ENCODE measurements around the gene LY86.

LY86 gene

GRCh38 chr6:6619021-6619794 lies 30.7 kb downstream of the LY86 start:
- H3K4me2 ChIP-seq (ENCODE audit: low read length): no peak overlapping the region

GRCh38 chr6:6620766-6621425 lies 32.4 kb downstream of the LY86 start:
- no peaks in the 10 kb centered on the region for H4K20me1 ChIP-seq (ENCODE audit: insufficient read depth, low read length)
- no peaks in the 10 kb centered on the region for H3K4me1 ChIP-seq (ENCODE audit: low read length)
- H3K4me2 ChIP-seq (ENCODE audit: low read length): no peak overlapping the region
- H3K79me2 ChIP-seq (ENCODE audit: low read length): no peaks in the 10 kb centered on the region
- TF ChIP-seq CTCF (IDR thresholded peaks at IDR 0.05; ENCODE audit: low read depth, low read length) (no peak), EZH2phosphoT487 (IDR thresholded peaks at IDR 0.05; ENCODE audit: low read depth) (no peak)
- no peaks in the 10 kb centered on the region for H3K27me3 ChIP-seq (ENCODE audit: low read depth, low read length)
- no peaks in the 10 kb centered on the region for H3K36me3 ChIP-seq (replicated peaks; ENCODE audit: low read depth, low read length)
- no peak overlapping the region for H3K9ac ChIP-seq (ENCODE audit: low read length)
- H2AFZ ChIP-seq (ENCODE audit: low read depth, low read length): no peak overlapping the region
- no peak overlapping the region for H3K4me3 ChIP-seq (ENCODE audit: low read length)
- no peaks in the 10 kb centered on the region for H3K9me3 ChIP-seq (ENCODE audit: insufficient read depth, low read length)
- no peak overlapping the region for H3K27ac ChIP-seq (ENCODE audit: low read length)

More at GRCh38 chr6:6619021-6619794, 30.7 kb downstream of the LY86 start:
- no peaks in the 10 kb centered on the region for H4K20me1 ChIP-seq (ENCODE audit: insufficient read depth, low read length)
- H3K27ac ChIP-seq (ENCODE audit: low read length): no peak overlapping the region
- H3K9ac ChIP-seq (ENCODE audit: low read length): no peak overlapping the region
- no peaks in the 10 kb centered on the region for H3K36me3 ChIP-seq (replicated peaks; ENCODE audit: low read depth, low read length)
- H3K9me3 ChIP-seq (ENCODE audit: insufficient read depth, low read length): no peaks in the 10 kb centered on the region
- no peaks in the 10 kb centered on the region for H3K79me2 ChIP-seq (ENCODE audit: low read length)
- no peak overlapping the region for H2AFZ ChIP-seq (ENCODE audit: low read depth, low read length)
- H3K27me3 ChIP-seq (ENCODE audit: low read depth, low read length): no peaks in the 10 kb centered on the region
- H3K4me1 ChIP-seq (ENCODE audit: low read length): no peaks in the 10 kb centered on the region
- H3K4me3 ChIP-seq (ENCODE audit: low read length): no peak overlapping the region
- TF ChIP-seq EZH2phosphoT487 (IDR thresholded peaks at IDR 0.05; ENCODE audit: low read depth): no peak
- no peak for TF ChIP-seq CTCF (IDR thresholded peaks at IDR 0.05; ENCODE audit: low read depth, low read length)

- TF ChIP-seq CTCF (IDR thresholded peaks at IDR 0.05; ENCODE audit: low read depth, low read length) (no peak), EZH2phosphoT487 (IDR thresholded peaks at IDR 0.05; ENCODE audit: low read depth) (no peak)
- Histone ChIP-seq H4K20me1 (ENCODE audit: insufficient read depth, low read length) (no peaks in the 10 kb centered on the region), H3K79me2 (ENCODE audit: low read length) (no peaks in the 10 kb centered on the region), H3K9me3 (ENCODE audit: insufficient read depth, low read length) (no peaks in the 10 kb centered on the region), H3K4me1 (ENCODE audit: low read length) (no peaks in the 10 kb centered on the region), H3K36me3 (replicated peaks; ENCODE audit: low read depth, low read length) (no peaks in the 10 kb centered on the region), H3K9ac (ENCODE audit: low read length) (no peak overlapping the region), H3K27ac (ENCODE audit: low read length) (no peak overlapping the region), H3K27me3 (ENCODE audit: low read depth, low read length) (no peaks in the 10 kb centered on the region), H3K4me3 (ENCODE audit: low read length) (no peak overlapping the region), H2AFZ (ENCODE audit: low read depth, low read length) (no peak overlapping the region), H3K4me2 (ENCODE audit: low read length) (no peak overlapping the region)
Measured at GRCh38 chr6:6622501-6622900, 34.0 kb downstream of the LY86 start.

- Histone ChIP-seq H3K9ac (ENCODE audit: low read length) (no peak overlapping the region), H3K27ac (ENCODE audit: low read length) (no peak overlapping the region), H3K4me2 (ENCODE audit: low read length) (no peak overlapping the region), H4K20me1 (ENCODE audit: insufficient read depth, low read length) (no peaks in the 10 kb centered on the region), H2AFZ (ENCODE audit: low read depth, low read length) (no peak overlapping the region), H3K27me3 (ENCODE audit: low read depth, low read length) (no peaks in the 10 kb centered on the region), H3K4me3 (ENCODE audit: low read length) (no peak overlapping the region), H3K79me2 (ENCODE audit: low read length) (no peaks in the 10 kb centered on the region), H3K4me1 (ENCODE audit: low read length) (no peaks in the 10 kb centered on the region), H3K9me3 (ENCODE audit: insufficient read depth, low read length) (no peaks in the 10 kb centered on the region), H3K36me3 (replicated peaks; ENCODE audit: low read depth, low read length) (no peaks in the 10 kb centered on the region)
- TF ChIP-seq EZH2phosphoT487 (IDR thresholded peaks at IDR 0.05; ENCODE audit: low read depth) (no peak), CTCF (IDR thresholded peaks at IDR 0.05; ENCODE audit: low read depth, low read length) (no peak)
Measured at GRCh38 chr6:6623553-6623952, 35.0 kb downstream of the LY86 start.
